Mesenchymal stem cell (in vitro differentiated cells and primary cell): ENCODE results near the gene UBLCP1.
A peak's percentile ranks its signal among the peaks of the same experiment; 100 is the strongest.

ENCODE experiments used
- DNase-seq: peaks from one replicate; pipeline ENCODE4 v3.0.0-alpha.2; 2013
- H2AFZ ChIP-seq: one replicate; pipeline ENCODE4 v1.6.1; 2013; ENCODE audit warnings: low read depth, mild to moderate bottlenecking, control low read depth, inconsistent platforms, low read length, moderate library complexity
- H2AK5ac ChIP-seq: 2 replicates; pipeline ENCODE4 v1.6.1; 2013; ENCODE audit warnings: low read length, moderate library complexity, mild to moderate bottlenecking, inconsistent platforms; ENCODE audit not compliant: severe bottlenecking
- H2BK120ac ChIP-seq: one replicate; pipeline ENCODE4 v1.6.1; 2013; ENCODE audit warnings: low read depth, mild to moderate bottlenecking, inconsistent platforms, low read length, moderate library complexity
- H2BK12ac ChIP-seq, 2 experiments: one replicate each; pipeline ENCODE4 v1.6.1; 2013; ENCODE audit warnings: inconsistent platforms in 2 of 2, low read length in 2 of 2, mild to moderate bottlenecking in 2 of 2, moderate library complexity in 2 of 2, control low read depth in 1 of 2
- H2BK15ac ChIP-seq: one replicate; pipeline ENCODE4 v1.6.1; 2013; ENCODE audit warnings: mild to moderate bottlenecking, low read depth, inconsistent platforms; ENCODE audit not compliant: poor library complexity, severe bottlenecking
- H2BK5ac ChIP-seq: 2 replicates; pipeline ENCODE4 v1.6.1; 2013; ENCODE audit warnings: low read depth, mild to moderate bottlenecking, low read length, control low read depth, inconsistent platforms; ENCODE audit not compliant: poor library complexity, severe bottlenecking
- H3K14ac ChIP-seq, 2 experiments: one replicate each; pipeline ENCODE4 v1.6.1; 2013; ENCODE audit warnings: inconsistent platforms in 2 of 2, low read length in 2 of 2, control low read depth in 1 of 2, mild to moderate bottlenecking in 1 of 2, moderate library complexity in 1 of 2
- H3K18ac ChIP-seq, 2 experiments: one replicate each; pipeline ENCODE4 v1.6.1; 2013; ENCODE audit warnings: inconsistent platforms in 2 of 2, low read length in 2 of 2, control low read depth in 1 of 2, low read depth in 1 of 2, mild to moderate bottlenecking in 1 of 2
- H3K23ac ChIP-seq, 2 experiments: one replicate each; pipeline ENCODE4 v1.6.1; 2013; ENCODE audit warnings: inconsistent platforms in 2 of 2, low read length in 2 of 2, mild to moderate bottlenecking in 2 of 2, moderate library complexity in 2 of 2, control low read depth in 1 of 2
- H3K27ac ChIP-seq: 2 replicates; pipeline ENCODE4 v1.5.1; 2013; ENCODE audit warnings: mild to moderate bottlenecking, moderate library complexity, low read length, control low read depth, inconsistent platforms; ENCODE audit not compliant: poor library complexity, severe bottlenecking
- H3K27me3 ChIP-seq, 2 experiments: 2 replicates each; pipeline versions ENCODE4 v1.6.1 to v1.7.0; 2013; ENCODE audit warnings: low read length in 2 of 2, mild to moderate bottlenecking in 2 of 2, moderate library complexity in 2 of 2, control low read depth in 1 of 2, inconsistent platforms in 1 of 2; ENCODE audit not compliant: control insufficient read depth in 1 of 2, insufficient read depth in 1 of 2
- H3K36me3 ChIP-seq, 2 experiments: 2 replicates each; pipeline versions ENCODE4 v1.6.1 to v1.7.0; 2013; ENCODE audit warnings: low read length in 2 of 2, control low read depth in 1 of 2, inconsistent platforms in 1 of 2, low read depth in 1 of 2, mild to moderate bottlenecking in 1 of 2; ENCODE audit not compliant: insufficient read depth in 2 of 2, control insufficient read depth in 1 of 2
- H3K4ac ChIP-seq, 2 experiments: one replicate each; pipeline ENCODE4 v1.6.1; 2013; ENCODE audit warnings: inconsistent platforms in 2 of 2, low read length in 2 of 2, mild to moderate bottlenecking in 2 of 2, moderate library complexity in 2 of 2, control low read depth in 1 of 2, low read depth in 1 of 2
- H3K4me1 ChIP-seq: 2 replicates; pipeline ENCODE4 v1.6.1; 2013; ENCODE audit warnings: low read depth, low read length, control low read depth; ENCODE audit not compliant: control insufficient read depth, insufficient read depth
- H3K4me2 ChIP-seq: 2 replicates; pipeline ENCODE4 v1.6.1; 2013; ENCODE audit warnings: low read length, mild to moderate bottlenecking, inconsistent platforms; ENCODE audit not compliant: poor library complexity, severe bottlenecking
- H3K4me3 ChIP-seq, 2 experiments: 2 replicates each; pipeline versions ENCODE4 v1.5.1 to v1.7.0; 2013; ENCODE audit warnings: low read length in 2 of 2, mild to moderate bottlenecking in 2 of 2, control low read depth in 1 of 2, low read depth in 1 of 2; ENCODE audit not compliant: insufficient read depth in 1 of 2
- H3K79me1 ChIP-seq: replicated peaks from 2 replicates; pipeline ENCODE4 v1.6.1; 2013; ENCODE audit warnings: mild to moderate bottlenecking, control low read depth, low read length, inconsistent platforms; ENCODE audit not compliant: poor library complexity, severe bottlenecking
- H3K9ac ChIP-seq: 2 replicates; pipeline ENCODE4 v1.7.0; 2013; ENCODE audit warnings: mild to moderate bottlenecking, low read length, moderate library complexity
- H3K9me3 ChIP-seq: 2 replicates; pipeline ENCODE4 v1.7.0; 2013; ENCODE audit warnings: mild to moderate bottlenecking, low read length; ENCODE audit not compliant: control insufficient read depth
- H4K8ac ChIP-seq: one replicate; pipeline ENCODE4 v1.6.1; 2013; ENCODE audit warnings: inconsistent platforms, mild to moderate bottlenecking, low read length, moderate library complexity
- H4K91ac ChIP-seq: one replicate; pipeline ENCODE4 v1.6.1; 2013; ENCODE audit warnings: mild to moderate bottlenecking, low read length, inconsistent platforms
- WGBS: methylation state at CpG from one replicate; pipeline ENCODE4 v1.1.7; 2013; ENCODE audit warnings: mixed read lengths; 5-methylcytosine and 5-hydroxymethylcytosine counted together

The UBLCP1 gene

GRCh38 chr5:159319363-159319762, 56.3 kb downstream of the UBLCP1 start:
- no peak overlapping the region for H2BK120ac ChIP-seq
- H4K91ac ChIP-seq = no peak overlapping the region
- WGBS = 88% methylated on average over 3 of the region's 3 CpGs
- H3K36me3 ChIP-seq = no peaks in the 10 kb centered on the region
- no peak overlapping the region for H2AFZ ChIP-seq
- H3K27ac ChIP-seq = no peak overlapping the region
- H3K4me2 ChIP-seq = no peak overlapping the region
- H3K14ac ChIP-seq = no peak overlapping the region
- H4K8ac ChIP-seq = no peak overlapping the region
- no peak overlapping the region for H3K23ac ChIP-seq
- peaks cover under 1 to 6% of the 10 kb centered on the region in 2 experiments for H3K27me3 ChIP-seq
- no peak overlapping the region for H3K4me3 ChIP-seq
- no peaks in the 10 kb centered on the region for H3K79me1 ChIP-seq
- no peaks in the 10 kb centered on the region for H3K4me1 ChIP-seq
- H3K9ac ChIP-seq = no peak overlapping the region
- H3K9me3 ChIP-seq = no peaks in the 10 kb centered on the region
- H2BK5ac ChIP-seq = no peak overlapping the region
- H3K18ac ChIP-seq = no peak overlapping the region
- DNase-seq = no peak
- H2BK15ac ChIP-seq = no peak overlapping the region
- H2AK5ac ChIP-seq = no peak overlapping the region
- no peak overlapping the region for H2BK12ac ChIP-seq
- H3K4ac ChIP-seq = no peak overlapping the region

- no peak overlapping the region for H2BK5ac ChIP-seq
- H3K4me1 ChIP-seq = no peaks in the 10 kb centered on the region
- no peak overlapping the region for H3K4ac ChIP-seq
- H3K18ac ChIP-seq = no peak overlapping the region
- H3K9me3 ChIP-seq = no peaks in the 10 kb centered on the region
- H3K4me2 ChIP-seq = no peak overlapping the region
- 83% methylated on average over 1 of the region's 2 CpGs for whole genome bisulfite sequencing
- H2AFZ ChIP-seq = no peak overlapping the region
- no peak overlapping the region for H3K9ac ChIP-seq
- H3K4me3 ChIP-seq = no peak overlapping the region
- peaks cover 0 to 5% of the 10 kb centered on the region in 2 experiments for H3K27me3 ChIP-seq
- no peaks in the 10 kb centered on the region for H3K79me1 ChIP-seq
- H3K23ac ChIP-seq = no peak overlapping the region
- no peak overlapping the region for H4K91ac ChIP-seq
- no peak for DNase-seq
- H3K36me3 ChIP-seq = no peaks in the 10 kb centered on the region
- no peak overlapping the region for H2BK12ac ChIP-seq
- H2BK15ac ChIP-seq = no peak overlapping the region
- H3K27ac ChIP-seq = no peak overlapping the region
- H4K8ac ChIP-seq = no peak overlapping the region
- no peak overlapping the region for H3K14ac ChIP-seq
- H2AK5ac ChIP-seq = no peak overlapping the region
- no peak overlapping the region for H2BK120ac ChIP-seq
These were observed 56.7 kb downstream of the UBLCP1 start for GRCh38 chr5:159319832-159320231.

- DNase-seq = no peak
- H3K27me3 ChIP-seq = peaks cover 4 to 5% of the 10 kb centered on the region in 2 experiments
- 94% methylated on average over 6 of the region's 6 CpGs for WGBS
- H2BK15ac ChIP-seq = no peak overlapping the region
- H3K79me1 ChIP-seq = no peaks in the 10 kb centered on the region
- H2AK5ac ChIP-seq = no peak overlapping the region
- H4K8ac ChIP-seq = no peak overlapping the region
- H2BK12ac ChIP-seq = no peak overlapping the region
- H3K9me3 ChIP-seq = no peaks in the 10 kb centered on the region
- H3K9ac ChIP-seq = no peak overlapping the region
- H3K4ac ChIP-seq = no peak overlapping the region
- no peak overlapping the region for H3K14ac ChIP-seq
- no peak overlapping the region for H3K4me3 ChIP-seq
- no peaks in the 10 kb centered on the region for H3K36me3 ChIP-seq
- H2BK120ac ChIP-seq = no peak overlapping the region
- no peak overlapping the region for H3K4me2 ChIP-seq
- no peak overlapping the region for H4K91ac ChIP-seq
- no peak overlapping the region for H2AFZ ChIP-seq
- no peaks in the 10 kb centered on the region for H3K4me1 ChIP-seq
- no peak overlapping the region for H3K23ac ChIP-seq
- H2BK5ac ChIP-seq = no peak overlapping the region
- no peak overlapping the region for H3K27ac ChIP-seq
- no peak overlapping the region for H3K18ac ChIP-seq
These were observed 59.1 kb downstream of the UBLCP1 start for GRCh38 chr5:159322180-159322579.

GRCh38 chr5:159324102-159324755, 61.1 kb downstream of the UBLCP1 start:
- WGBS = 94% methylated on average over 3 of the region's 3 CpGs
- Histone ChIP-seq H2AFZ (no peak overlapping the region), H3K4me1 (no peaks in the 10 kb centered on the region)

More at GRCh38 chr5:159324102-159324755, 61.1 kb downstream of the UBLCP1 start:
- Histone ChIP-seq H4K8ac (no peak overlapping the region), H2BK15ac (no peak overlapping the region), H2BK120ac (no peak overlapping the region), H4K91ac (no peak overlapping the region), H3K27me3 (peaks cover 4 to 10% of the 10 kb centered on the region in 2 experiments), H3K9me3 (no peaks in the 10 kb centered on the region), H2AK5ac (no peak overlapping the region), H2BK5ac (no peak overlapping the region), H3K4me3 (no peak overlapping the region), H3K14ac (no peak overlapping the region), H2BK12ac (no peak overlapping the region), H3K18ac (no peak overlapping the region), H3K23ac (no peak overlapping the region), H3K36me3 (no peaks in the 10 kb centered on the region), H3K27ac (no peak overlapping the region), H3K9ac (peak overlapping the region; percentile 24), H3K79me1 (no peaks in the 10 kb centered on the region), H3K4me2 (no peak overlapping the region), H3K4ac (no peak overlapping the region)
- peak; percentile 50 for DNase-seq
